ENCODE measurements around the gene PTPRS.

DNA sequence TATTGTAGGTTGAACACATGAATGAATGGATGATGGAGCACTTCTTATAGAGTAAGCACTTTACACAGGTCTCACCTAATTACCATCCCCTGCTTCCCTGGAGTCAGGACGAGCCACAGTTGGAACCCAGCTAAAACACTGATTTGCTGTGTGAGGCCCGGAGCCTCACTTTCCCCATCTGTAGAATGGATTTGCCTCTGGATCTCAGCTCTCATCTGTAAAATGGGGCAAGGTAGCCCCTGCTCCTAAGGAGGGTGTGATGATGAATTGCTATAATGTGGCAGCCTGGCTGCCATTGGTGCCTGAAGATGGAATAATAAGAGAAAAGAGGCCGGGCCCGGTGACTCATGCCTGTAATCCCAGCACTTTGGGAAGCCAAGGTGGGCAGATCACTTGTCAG lies 1.4 kb upstream of the PTPRS start:
- TF ChIP-seq ZNF670 (tag by site-specific recombination; IDR thresholded peaks at IDR 0.05; ENCODE audit: low read depth) (no peak), ZNF501 (tag by site-specific recombination; IDR thresholded peaks at IDR 0.05) (no peak), BCL11A (tag by site-specific recombination; IDR thresholded peaks at IDR 0.05; ENCODE audit: low read depth) (no peak), ZNF510 (tag by site-specific recombination; IDR thresholded peaks at IDR 0.05; ENCODE audit: insufficient replicate concordance) (no peak), SP3 (tag by site-specific recombination; IDR thresholded peaks at IDR 0.05) (no peak), ZNF624 (tag by site-specific recombination; IDR thresholded peaks at IDR 0.05) (no peak)
- TF ChIP-seq, protein P1, sequence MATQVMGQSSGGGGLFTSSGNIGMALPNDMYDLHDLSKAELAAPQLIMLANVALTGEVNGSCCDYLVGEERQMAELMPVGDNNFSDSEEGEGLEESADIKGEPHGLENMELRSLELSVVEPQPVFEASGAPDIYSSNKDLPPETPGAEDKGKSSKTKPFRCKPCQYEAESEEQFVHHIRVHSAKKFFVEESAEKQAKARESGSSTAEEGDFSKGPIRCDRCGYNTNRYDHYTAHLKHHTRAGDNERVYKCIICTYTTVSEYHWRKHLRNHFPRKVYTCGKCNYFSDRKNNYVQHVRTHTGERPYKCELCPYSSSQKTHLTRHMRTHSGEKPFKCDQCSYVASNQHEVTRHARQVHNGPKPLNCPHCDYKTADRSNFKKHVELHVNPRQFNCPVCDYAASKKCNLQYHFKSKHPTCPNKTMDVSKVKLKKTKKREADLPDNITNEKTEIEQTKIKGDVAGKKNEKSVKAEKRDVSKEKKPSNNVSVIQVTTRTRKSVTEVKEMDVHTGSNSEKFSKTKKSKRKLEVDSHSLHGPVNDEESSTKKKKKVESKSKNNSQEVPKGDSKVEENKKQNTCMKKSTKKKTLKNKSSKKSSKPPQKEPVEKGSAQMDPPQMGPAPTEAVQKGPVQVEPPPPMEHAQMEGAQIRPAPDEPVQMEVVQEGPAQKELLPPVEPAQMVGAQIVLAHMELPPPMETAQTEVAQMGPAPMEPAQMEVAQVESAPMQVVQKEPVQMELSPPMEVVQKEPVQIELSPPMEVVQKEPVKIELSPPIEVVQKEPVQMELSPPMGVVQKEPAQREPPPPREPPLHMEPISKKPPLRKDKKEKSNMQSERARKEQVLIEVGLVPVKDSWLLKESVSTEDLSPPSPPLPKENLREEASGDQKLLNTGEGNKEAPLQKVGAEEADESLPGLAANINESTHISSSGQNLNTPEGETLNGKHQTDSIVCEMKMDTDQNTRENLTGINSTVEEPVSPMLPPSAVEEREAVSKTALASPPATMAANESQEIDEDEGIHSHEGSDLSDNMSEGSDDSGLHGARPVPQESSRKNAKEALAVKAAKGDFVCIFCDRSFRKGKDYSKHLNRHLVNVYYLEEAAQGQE (tag by site-specific recombination; IDR thresholded peaks at IDR 0.05): no peak
- TF ChIP-seq, protein P2, sequence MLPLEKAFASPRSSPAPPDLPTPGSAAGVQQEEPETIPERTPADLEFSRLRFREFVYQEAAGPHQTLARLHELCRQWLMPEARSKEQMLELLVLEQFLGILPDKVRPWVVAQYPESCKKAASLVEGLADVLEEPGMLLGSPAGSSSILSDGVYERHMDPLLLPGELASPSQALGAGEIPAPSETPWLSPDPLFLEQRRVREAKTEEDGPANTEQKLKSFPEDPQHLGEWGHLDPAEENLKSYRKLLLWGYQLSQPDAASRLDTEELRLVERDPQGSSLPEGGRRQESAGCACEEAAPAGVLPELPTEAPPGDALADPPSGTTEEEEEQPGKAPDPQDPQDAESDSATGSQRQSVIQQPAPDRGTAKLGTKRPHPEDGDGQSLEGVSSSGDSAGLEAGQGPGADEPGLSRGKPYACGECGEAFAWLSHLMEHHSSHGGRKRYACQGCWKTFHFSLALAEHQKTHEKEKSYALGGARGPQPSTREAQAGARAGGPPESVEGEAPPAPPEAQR (tag by site-specific recombination; IDR thresholded peaks at IDR 0.05): no peak
- TF ChIP-seq, protein P3, sequence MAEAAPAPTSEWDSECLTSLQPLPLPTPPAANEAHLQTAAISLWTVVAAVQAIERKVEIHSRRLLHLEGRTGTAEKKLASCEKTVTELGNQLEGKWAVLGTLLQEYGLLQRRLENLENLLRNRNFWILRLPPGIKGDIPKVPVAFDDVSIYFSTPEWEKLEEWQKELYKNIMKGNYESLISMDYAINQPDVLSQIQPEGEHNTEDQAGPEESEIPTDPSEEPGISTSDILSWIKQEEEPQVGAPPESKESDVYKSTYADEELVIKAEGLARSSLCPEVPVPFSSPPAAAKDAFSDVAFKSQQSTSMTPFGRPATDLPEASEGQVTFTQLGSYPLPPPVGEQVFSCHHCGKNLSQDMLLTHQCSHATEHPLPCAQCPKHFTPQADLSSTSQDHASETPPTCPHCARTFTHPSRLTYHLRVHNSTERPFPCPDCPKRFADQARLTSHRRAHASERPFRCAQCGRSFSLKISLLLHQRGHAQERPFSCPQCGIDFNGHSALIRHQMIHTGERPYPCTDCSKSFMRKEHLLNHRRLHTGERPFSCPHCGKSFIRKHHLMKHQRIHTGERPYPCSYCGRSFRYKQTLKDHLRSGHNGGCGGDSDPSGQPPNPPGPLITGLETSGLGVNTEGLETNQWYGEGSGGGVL (tag by site-specific recombination; IDR thresholded peaks at IDR 0.05): no peak
- TF ChIP-seq, protein P4, sequence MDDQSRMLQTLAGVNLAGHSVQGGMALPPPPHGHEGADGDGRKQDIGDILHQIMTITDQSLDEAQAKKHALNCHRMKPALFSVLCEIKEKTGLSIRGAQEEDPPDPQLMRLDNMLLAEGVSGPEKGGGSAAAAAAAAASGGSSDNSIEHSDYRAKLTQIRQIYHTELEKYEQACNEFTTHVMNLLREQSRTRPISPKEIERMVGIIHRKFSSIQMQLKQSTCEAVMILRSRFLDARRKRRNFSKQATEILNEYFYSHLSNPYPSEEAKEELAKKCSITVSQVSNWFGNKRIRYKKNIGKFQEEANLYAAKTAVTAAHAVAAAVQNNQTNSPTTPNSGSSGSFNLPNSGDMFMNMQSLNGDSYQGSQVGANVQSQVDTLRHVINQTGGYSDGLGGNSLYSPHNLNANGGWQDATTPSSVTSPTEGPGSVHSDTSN (CRISPR knock-in tag; IDR thresholded peaks at IDR 0.05): no peak
- TF ChIP-seq, protein P5, sequence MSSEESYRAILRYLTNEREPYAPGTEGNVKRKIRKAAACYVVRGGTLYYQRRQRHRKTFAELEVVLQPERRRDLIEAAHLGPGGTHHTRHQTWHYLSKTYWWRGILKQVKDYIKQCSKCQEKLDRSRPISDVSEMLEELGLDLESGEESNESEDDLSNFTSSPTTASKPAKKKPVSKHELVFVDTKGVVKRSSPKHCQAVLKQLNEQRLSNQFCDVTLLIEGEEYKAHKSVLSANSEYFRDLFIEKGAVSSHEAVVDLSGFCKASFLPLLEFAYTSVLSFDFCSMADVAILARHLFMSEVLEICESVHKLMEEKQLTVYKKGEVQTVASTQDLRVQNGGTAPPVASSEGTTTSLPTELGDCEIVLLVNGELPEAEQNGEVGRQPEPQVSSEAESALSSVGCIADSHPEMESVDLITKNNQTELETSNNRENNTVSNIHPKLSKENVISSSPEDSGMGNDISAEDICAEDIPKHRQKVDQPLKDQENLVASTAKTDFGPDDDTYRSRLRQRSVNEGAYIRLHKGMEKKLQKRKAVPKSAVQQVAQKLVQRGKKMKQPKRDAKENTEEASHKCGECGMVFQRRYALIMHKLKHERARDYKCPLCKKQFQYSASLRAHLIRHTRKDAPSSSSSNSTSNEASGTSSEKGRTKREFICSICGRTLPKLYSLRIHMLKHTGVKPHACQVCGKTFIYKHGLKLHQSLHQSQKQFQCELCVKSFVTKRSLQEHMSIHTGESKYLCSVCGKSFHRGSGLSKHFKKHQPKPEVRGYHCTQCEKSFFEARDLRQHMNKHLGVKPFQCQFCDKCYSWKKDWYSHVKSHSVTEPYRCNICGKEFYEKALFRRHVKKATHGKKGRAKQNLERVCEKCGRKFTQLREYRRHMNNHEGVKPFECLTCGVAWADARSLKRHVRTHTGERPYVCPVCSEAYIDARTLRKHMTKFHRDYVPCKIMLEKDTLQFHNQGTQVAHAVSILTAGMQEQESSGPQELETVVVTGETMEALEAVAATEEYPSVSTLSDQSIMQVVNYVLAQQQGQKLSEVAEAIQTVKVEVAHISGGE (tag by site-specific recombination; conservative IDR thresholded peaks at IDR 0.05; ENCODE audit: low read depth): no peak
- TF ChIP-seq, protein P6, sequence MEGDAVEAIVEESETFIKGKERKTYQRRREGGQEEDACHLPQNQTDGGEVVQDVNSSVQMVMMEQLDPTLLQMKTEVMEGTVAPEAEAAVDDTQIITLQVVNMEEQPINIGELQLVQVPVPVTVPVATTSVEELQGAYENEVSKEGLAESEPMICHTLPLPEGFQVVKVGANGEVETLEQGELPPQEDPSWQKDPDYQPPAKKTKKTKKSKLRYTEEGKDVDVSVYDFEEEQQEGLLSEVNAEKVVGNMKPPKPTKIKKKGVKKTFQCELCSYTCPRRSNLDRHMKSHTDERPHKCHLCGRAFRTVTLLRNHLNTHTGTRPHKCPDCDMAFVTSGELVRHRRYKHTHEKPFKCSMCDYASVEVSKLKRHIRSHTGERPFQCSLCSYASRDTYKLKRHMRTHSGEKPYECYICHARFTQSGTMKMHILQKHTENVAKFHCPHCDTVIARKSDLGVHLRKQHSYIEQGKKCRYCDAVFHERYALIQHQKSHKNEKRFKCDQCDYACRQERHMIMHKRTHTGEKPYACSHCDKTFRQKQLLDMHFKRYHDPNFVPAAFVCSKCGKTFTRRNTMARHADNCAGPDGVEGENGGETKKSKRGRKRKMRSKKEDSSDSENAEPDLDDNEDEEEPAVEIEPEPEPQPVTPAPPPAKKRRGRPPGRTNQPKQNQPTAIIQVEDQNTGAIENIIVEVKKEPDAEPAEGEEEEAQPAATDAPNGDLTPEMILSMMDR (tag by site-specific recombination; IDR thresholded peaks at IDR 0.05): no peak
